MM.1S (cell line): Measurements from ENCODE around the gene CABP7.

Experiments
- EZH2 ChIP-seq: fragments of 300-600 bp; sonication (generic); optimal IDR thresholded peaks from 2 replicates; pipeline ENCODE3; 2017; ENCODE audit warnings: low read depth, mild to moderate bottlenecking, antibody characterized with exemption, low read length, mixed read lengths
- TF ChIP-seq, protein P1 (sequence below): fragments of 300-600 bp; sonication (generic); IDR thresholded peaks from 2 replicates; pipeline ENCODE4 v1.5.1; 2016; ENCODE audit warnings: antibody characterized with exemption, low read length, mixed read lengths

DNA sequence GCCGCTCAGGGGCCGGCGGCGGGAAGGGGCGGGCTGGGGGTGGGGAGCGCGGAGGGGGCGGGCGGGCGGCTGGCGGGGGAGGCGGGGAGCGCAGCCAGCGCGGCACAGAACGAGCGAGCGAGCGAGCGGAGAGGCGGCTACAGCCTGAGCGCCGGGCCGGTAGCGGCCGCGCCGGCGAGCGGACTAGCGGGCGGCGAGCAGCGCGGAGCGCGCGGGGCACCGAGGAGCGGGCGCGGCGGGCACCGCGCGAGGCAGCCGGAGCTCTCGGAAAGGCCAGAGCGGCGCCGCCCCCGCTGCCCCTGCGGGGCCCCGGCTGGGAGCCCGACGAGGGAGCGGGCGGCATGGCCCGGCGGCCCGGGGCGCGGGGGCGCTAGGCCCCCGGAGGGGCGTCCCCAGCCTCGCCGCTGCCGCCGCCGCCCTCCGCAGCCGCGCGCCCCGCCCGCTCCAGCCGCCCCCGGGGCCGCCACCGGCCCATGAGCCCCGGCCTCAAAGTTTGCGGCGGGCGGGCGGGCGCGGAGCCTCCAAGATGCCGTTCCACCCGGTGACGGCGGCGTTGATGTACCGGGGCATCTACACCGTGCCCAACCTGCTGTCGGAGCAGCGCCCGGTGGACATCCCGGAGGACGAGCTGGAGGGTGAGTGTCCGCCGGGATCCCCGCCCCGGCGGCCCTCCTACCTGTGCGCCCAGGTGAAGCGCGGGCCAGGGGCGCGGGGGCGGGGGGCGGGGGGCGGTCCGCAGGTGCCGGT lies at the start of gene CABP7:
- TF ChIP-seq, protein P1, sequence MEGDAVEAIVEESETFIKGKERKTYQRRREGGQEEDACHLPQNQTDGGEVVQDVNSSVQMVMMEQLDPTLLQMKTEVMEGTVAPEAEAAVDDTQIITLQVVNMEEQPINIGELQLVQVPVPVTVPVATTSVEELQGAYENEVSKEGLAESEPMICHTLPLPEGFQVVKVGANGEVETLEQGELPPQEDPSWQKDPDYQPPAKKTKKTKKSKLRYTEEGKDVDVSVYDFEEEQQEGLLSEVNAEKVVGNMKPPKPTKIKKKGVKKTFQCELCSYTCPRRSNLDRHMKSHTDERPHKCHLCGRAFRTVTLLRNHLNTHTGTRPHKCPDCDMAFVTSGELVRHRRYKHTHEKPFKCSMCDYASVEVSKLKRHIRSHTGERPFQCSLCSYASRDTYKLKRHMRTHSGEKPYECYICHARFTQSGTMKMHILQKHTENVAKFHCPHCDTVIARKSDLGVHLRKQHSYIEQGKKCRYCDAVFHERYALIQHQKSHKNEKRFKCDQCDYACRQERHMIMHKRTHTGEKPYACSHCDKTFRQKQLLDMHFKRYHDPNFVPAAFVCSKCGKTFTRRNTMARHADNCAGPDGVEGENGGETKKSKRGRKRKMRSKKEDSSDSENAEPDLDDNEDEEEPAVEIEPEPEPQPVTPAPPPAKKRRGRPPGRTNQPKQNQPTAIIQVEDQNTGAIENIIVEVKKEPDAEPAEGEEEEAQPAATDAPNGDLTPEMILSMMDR, result no peak
- no peak for TF ChIP-seq EZH2
